Suprapubic skin (tissue), 4 donors: ENCODE data around the gene WSB1. TPM values are rescaled to one million over a fixed set of nuclear protein-coding genes. Genes with fewer than 3 reads are reported as not detected.

ENCODE experiments used
- DNase-seq, 2 donors: peaks; one replicate each; pipeline ENCODE4 v3.0.0-alpha.2; 2019; ENCODE audit warnings: low spot score in 2 of 2
- H3K27ac ChIP-seq: fragments of 200-600 bp; sonication (generic); one replicate; pipeline ENCODE4 v1.5.1; 2019
- H3K27me3 ChIP-seq: fragments of 200-600 bp; sonication (generic); one replicate; pipeline ENCODE4 v1.5.1; 2019
- H3K36me3 ChIP-seq: fragments of 200-600 bp; sonication (generic); one replicate; pipeline ENCODE4 v1.5.1; 2019
- H3K4me1 ChIP-seq: fragments of 200-600 bp; sonication (generic); one replicate; pipeline ENCODE4 v1.5.1; 2019
- H3K4me3 ChIP-seq: fragments of 200-600 bp; sonication (generic); one replicate; pipeline ENCODE4 v1.5.1; 2019; ENCODE audit warnings: mild to moderate bottlenecking
- H3K9me3 ChIP-seq: fragments of 200-600 bp; sonication (generic); one replicate; pipeline ENCODE4 v1.5.1; 2019
- CTCF ChIP-seq, 2 donors: fragments of 200-600 bp in 1 of 2; fragments of 450-650 bp in 1 of 2; sonication (generic) in 1 of 2; IDR thresholded peaks; one replicate each; pipeline ENCODE4 v1.5.1; 2016 to 2019; ENCODE audit warnings: antibody characterized with exemption in 2 of 2, mild to moderate bottlenecking in 1 of 2, moderate library complexity in 1 of 2
- EP300 ChIP-seq: sonication (generic); formaldehyde crosslinking; IDR thresholded peaks from one replicate; pipeline ENCODE4 v1.6.1; 2017; ENCODE audit warnings: antibody characterized with exemption
- POLR2A ChIP-seq, 2 donors: fragments of 450-650 bp; IDR thresholded peaks; one replicate each; pipeline ENCODE4 v1.6.1; 2017; ENCODE audit warnings: antibody characterized with exemption in 2 of 2, mild to moderate bottlenecking in 2 of 2, moderate library complexity in 2 of 2
- POLR2AphosphoS5 ChIP-seq, 3 donors: sonication (generic); formaldehyde crosslinking; IDR thresholded peaks; one replicate each; pipeline ENCODE4 v1.6.1; 2017; ENCODE audit warnings: antibody characterized with exemption in 3 of 3
- WGBS: methylation state at CpG from one replicate; pipeline ENCODE4 v1.1.5; 2018; 5-methylcytosine and 5-hydroxymethylcytosine counted together
- total RNA-seq, 4 donors: library from RNA; depleted of rRNA; stranded (reverse); fragments of >200 nt; gene quantifications; one replicate each; pipeline ENCODE4 v1.1.0, GENCODE V29; 2016

The WSB1 gene
- total RNA-seq, 4 donors from 2014 or later = 38.5 to 206 (median 57.2) TPM

GRCh38 chr17:27281438-27281837 is 12.5 kb upstream of the WSB1 start:
- TF ChIP-seq POLR2A (IDR thresholded peaks at IDR 0.05) = no peak
- TF ChIP-seq EP300 = no peak
- no peak for TF ChIP-seq CTCF (IDR thresholded peaks at IDR 0.05)
- no peak for TF ChIP-seq POLR2AphosphoS5 (IDR thresholded peaks at IDR 0.05)
- no peak for DNase-seq
- Histone ChIP-seq H3K4me3 (no peak overlapping the region), H3K4me1 (no peaks in the 10 kb centered on the region), H3K36me3 (no peaks in the 10 kb centered on the region), H3K9me3 (no peaks in the 10 kb centered on the region), H3K27me3 (no peaks in the 10 kb centered on the region), H3K27ac (no peak overlapping the region)
- 67% methylated on average over 3 of the region's 3 CpGs for WGBS

GRCh38 chr17:27282054-27282551 is 11.8 kb upstream of the WSB1 start:
- TF ChIP-seq CTCF (IDR thresholded peaks at IDR 0.05) = no peak
- TF ChIP-seq EP300 = no peak
- TF ChIP-seq POLR2AphosphoS5 (IDR thresholded peaks at IDR 0.05) = no peak
- no peak for TF ChIP-seq POLR2A (IDR thresholded peaks at IDR 0.05)
- no peak overlapping the region for H3K4me3 ChIP-seq
- no peaks in the 10 kb centered on the region for H3K36me3 ChIP-seq
- no peaks in the 10 kb centered on the region for H3K9me3 ChIP-seq
- no peak for DNase-seq
- no peaks in the 10 kb centered on the region for H3K4me1 ChIP-seq
- 65% methylated on average over 1 of the region's 1 CpG for WGBS
- no peaks in the 10 kb centered on the region for H3K27me3 ChIP-seq
- H3K27ac ChIP-seq = no peak overlapping the region

- Histone ChIP-seq H3K36me3 (no peaks in the 10 kb centered on the region), H3K27me3 (no peaks in the 10 kb centered on the region), H3K4me1 (no peaks in the 10 kb centered on the region), H3K4me3 (no peak overlapping the region), H3K27ac (no peak overlapping the region), H3K9me3 (no peaks in the 10 kb centered on the region)
- no peak for TF ChIP-seq EP300
- no peak for TF ChIP-seq POLR2AphosphoS5 (IDR thresholded peaks at IDR 0.05)
- no peak for TF ChIP-seq POLR2A (IDR thresholded peaks at IDR 0.05)
- TF ChIP-seq CTCF (IDR thresholded peaks at IDR 0.05) = no peak
- no peak for DNase-seq
These were observed 10.9 kb upstream of the WSB1 start for GRCh38 chr17:27283060-27283459.

- Histone ChIP-seq H3K9me3 (no peaks in the 10 kb centered on the region), H3K27ac (no peak overlapping the region), H3K4me1 (no peaks in the 10 kb centered on the region), H3K27me3 (no peaks in the 10 kb centered on the region), H3K36me3 (no peaks in the 10 kb centered on the region), H3K4me3 (no peak overlapping the region)
- DNase-seq = no peak
- TF ChIP-seq CTCF (IDR thresholded peaks at IDR 0.05) = no peak
- no peak for TF ChIP-seq POLR2A (IDR thresholded peaks at IDR 0.05)
- TF ChIP-seq EP300 = no peak
- TF ChIP-seq POLR2AphosphoS5 (IDR thresholded peaks at IDR 0.05) = no peak
These were observed 10.2 kb upstream of the WSB1 start for GRCh38 chr17:27283751-27284150.

- H3K36me3 ChIP-seq = no peaks in the 10 kb centered on the region
- DNase-seq = no peak
- 54% methylated on average over 5 of the region's 5 CpGs for WGBS
- no peak overlapping the region for H3K27ac ChIP-seq
- H3K4me3 ChIP-seq = no peak overlapping the region
- TF ChIP-seq POLR2A (IDR thresholded peaks at IDR 0.05) (no peak), CTCF (IDR thresholded peaks at IDR 0.05) (no peak), EP300 (no peak)
- no peaks in the 10 kb centered on the region for H3K27me3 ChIP-seq
- no peaks in the 10 kb centered on the region for H3K4me1 ChIP-seq
- H3K9me3 ChIP-seq = no peaks in the 10 kb centered on the region
These were observed 9.0 kb upstream of the WSB1 start for GRCh38 chr17:27284811-27285415.
